Lower lobe of right lung (tissue), 2 donors: Measurements from ENCODE around the gene CABLES1. TPM values are rescaled to one million over a fixed set of nuclear protein-coding genes. Genes with fewer than 3 reads are reported as not detected.

Experiments used
- ATAC-seq, 2 donors: fragments of 200-7000 bp; cut with Tn5 transposase; one replicate each; pipeline ENCODE4 v1.9.1; 2020 to 2022; ENCODE audit warnings: mild to moderate bottlenecking in 2 of 2, moderate library complexity in 2 of 2
- DNase-seq: peaks from one replicate; pipeline ENCODE4 v3.0.0-alpha.2; 2020
- H3K27ac ChIP-seq: fragments of 200-600 bp; one replicate; pipeline ENCODE4 v1.8.0; 2022
- H3K27me3 ChIP-seq: fragments of 200-600 bp; one replicate; pipeline ENCODE4 v1.8.0; 2022; ENCODE audit warnings: low read depth
- H3K36me3 ChIP-seq: fragments of 200-600 bp; one replicate; pipeline ENCODE4 v1.8.0; 2022; ENCODE audit warnings: mild to moderate bottlenecking
- H3K4me1 ChIP-seq: fragments of 200-600 bp; one replicate; pipeline ENCODE4 v1.8.0; 2022
- H3K4me3 ChIP-seq: fragments of 200-600 bp; one replicate; pipeline ENCODE4 v1.8.0; 2022; ENCODE audit warnings: mild to moderate bottlenecking
- H3K9me3 ChIP-seq: fragments of 200-600 bp; one replicate; pipeline ENCODE4 v1.8.0; 2022
- intact Hi-C: fragments of 100-400 bp; cut with DNase I; formaldehyde crosslinking; loops from one replicate; pipeline ENCODE4 v1.11.0; 2022
- total RNA-seq: library from RNA; stranded (reverse); fragmentation: NEBNext Ultra II Directional; extraction: Animal tissue kit (Norgen Biotek cat#: 25700); gene quantifications from one replicate; pipeline ENCODE4 v1.2.1, GENCODE V29; 2021
- TF ChIP-seq, protein P1 (sequence below): fragments of 200-600 bp; IDR thresholded peaks from one replicate; pipeline ENCODE4 v1.8.0; 2022; ENCODE audit warnings: antibody characterized with exemption, mild to moderate bottlenecking
- donor health status: DM: no; HTN: yes; CAD: no; lungs with severe emphysema.

The CABLES1 gene
- total RNA-seq, 1 donor from 2014 or later, result 44.2 TPM

DNA sequence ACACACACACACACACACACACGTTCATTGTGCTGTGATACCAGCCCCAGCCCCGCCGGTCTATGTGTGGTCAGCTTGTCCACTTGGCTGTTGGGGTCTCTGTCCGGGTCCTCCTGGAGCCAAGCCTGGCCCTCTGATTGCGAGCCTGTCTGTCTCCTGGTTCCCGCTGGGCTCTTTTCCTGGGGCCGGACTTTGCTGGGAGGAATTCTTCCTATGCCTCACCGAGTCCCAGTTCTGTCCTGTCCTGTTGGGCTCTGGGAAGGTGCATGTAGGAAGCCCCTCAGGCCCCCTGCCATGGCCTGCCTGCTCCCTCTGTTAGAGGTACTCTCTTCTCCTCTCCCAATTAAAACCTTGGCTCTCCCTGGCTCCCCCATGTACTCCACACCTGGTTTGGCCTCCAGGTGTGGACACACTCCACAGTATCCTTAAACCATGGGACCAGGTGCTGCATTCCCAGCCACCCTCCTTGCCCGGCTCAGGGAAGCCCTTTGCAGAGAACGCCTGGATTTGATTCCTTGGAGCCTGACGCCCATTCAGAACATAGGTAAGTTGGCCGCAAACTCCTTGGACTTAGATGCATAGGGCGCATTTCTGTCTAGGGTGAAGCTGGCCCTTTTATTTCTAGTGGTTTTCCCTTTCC lies 42.3 kb downstream of the CABLES1 start:
- no peaks in the 10 kb centered on the region for H3K27me3 ChIP-seq
- no peak overlapping the region for H3K27ac ChIP-seq
- no peak for DNase-seq
- H3K9me3 ChIP-seq, result no peaks in the 10 kb centered on the region
- peak; percentile 9 to 12 for ATAC-seq
- no peak overlapping the region for H3K4me3 ChIP-seq
- intact Hi-C loops, result no loop called here
- H3K36me3 ChIP-seq, result no peaks in the 10 kb centered on the region
- peaks cover 21% of the 10 kb centered on the region for H3K4me1 ChIP-seq
- TF ChIP-seq, protein P1, sequence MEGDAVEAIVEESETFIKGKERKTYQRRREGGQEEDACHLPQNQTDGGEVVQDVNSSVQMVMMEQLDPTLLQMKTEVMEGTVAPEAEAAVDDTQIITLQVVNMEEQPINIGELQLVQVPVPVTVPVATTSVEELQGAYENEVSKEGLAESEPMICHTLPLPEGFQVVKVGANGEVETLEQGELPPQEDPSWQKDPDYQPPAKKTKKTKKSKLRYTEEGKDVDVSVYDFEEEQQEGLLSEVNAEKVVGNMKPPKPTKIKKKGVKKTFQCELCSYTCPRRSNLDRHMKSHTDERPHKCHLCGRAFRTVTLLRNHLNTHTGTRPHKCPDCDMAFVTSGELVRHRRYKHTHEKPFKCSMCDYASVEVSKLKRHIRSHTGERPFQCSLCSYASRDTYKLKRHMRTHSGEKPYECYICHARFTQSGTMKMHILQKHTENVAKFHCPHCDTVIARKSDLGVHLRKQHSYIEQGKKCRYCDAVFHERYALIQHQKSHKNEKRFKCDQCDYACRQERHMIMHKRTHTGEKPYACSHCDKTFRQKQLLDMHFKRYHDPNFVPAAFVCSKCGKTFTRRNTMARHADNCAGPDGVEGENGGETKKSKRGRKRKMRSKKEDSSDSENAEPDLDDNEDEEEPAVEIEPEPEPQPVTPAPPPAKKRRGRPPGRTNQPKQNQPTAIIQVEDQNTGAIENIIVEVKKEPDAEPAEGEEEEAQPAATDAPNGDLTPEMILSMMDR, result no peak

DNA sequence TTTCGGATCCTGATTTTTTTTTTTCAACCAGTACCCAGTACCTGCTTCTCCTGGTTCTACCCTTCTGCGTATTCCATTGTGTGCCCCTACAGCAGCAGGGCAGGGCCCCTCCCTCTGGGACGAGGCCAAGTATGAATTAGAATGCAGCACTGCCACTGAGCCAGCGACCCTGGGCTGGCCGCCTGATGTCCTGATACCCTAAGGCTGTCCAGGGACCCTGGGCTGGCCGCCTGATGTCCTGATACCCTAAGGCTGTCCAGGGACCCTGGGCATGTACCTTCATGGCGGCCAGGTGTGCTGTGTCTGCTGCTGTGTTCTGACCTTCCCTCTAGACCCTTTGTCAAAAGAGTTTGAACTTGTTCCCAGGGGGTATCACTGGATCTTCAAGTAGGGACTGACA lies 42.9 kb downstream of the CABLES1 start:
- ATAC-seq (peak; percentile 25 to 33), DNase-seq (no peak)
- intact Hi-C loops, result no loop called here
- Histone ChIP-seq H3K27me3 (no peaks in the 10 kb centered on the region), H3K27ac (no peak overlapping the region), H3K36me3 (no peaks in the 10 kb centered on the region), H3K9me3 (no peaks in the 10 kb centered on the region), H3K4me1 (peaks cover 21% of the 10 kb centered on the region), H3K4me3 (no peak overlapping the region)
- TF ChIP-seq, protein P1, result no peak

DNA sequence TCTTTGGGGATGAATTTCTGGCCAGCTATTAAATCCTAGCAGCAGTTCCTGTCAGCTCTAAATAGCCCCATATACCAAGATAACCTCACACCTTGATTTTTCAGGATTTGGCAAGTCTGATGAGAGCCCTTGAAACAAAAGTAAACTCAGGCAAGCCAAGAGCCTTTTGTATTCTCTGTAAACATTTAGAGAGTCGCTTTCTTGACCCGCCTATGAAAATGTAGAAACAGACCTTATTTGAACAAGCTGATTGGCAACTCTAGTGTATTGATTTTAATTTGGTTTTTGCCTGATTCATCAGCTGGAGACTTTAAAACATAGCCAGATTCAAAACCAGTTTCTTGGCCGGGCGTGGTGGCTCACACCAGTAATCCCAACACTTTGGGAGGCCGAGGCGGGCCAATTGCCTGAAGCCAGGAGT lies 43.4 kb downstream of the CABLES1 start:
- Histone ChIP-seq H3K27me3 (no peaks in the 10 kb centered on the region), H3K27ac (no peak overlapping the region), H3K4me1 (peaks cover 21% of the 10 kb centered on the region), H3K4me3 (no peak overlapping the region), H3K36me3 (no peaks in the 10 kb centered on the region), H3K9me3 (no peaks in the 10 kb centered on the region)
- DNase-seq, result no peak
- intact Hi-C loops, result no loop called here
- peak; percentile 71 to 87 for ATAC-seq
- TF ChIP-seq, protein P1, result no peak

DNA sequence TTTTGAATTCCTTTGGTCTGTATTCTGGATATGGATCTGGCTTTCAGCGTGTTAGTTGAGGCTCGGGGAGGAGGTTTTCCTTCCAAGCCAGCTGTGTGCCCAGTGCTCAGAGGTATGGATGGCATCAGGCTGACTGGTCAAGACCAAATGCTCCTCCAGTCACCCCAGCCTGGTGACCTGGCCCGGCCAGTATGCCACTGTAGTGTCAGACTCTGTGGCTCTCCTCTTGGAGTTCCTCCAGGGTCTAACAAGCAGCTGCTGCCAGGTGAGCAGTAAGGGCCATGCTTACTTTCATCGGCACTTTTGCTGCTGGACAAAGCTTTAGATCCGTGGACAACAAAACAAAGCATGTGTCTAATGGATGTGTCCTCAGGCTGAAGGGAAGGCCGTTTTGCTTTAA lies 44.1 kb downstream of the CABLES1 start:
- intact Hi-C loops, result no loop called here
- Histone ChIP-seq H3K9me3 (no peaks in the 10 kb centered on the region), H3K27me3 (no peaks in the 10 kb centered on the region), H3K4me3 (no peak overlapping the region), H3K27ac (peak overlapping the region; percentile 42), H3K4me1 (peaks cover 21% of the 10 kb centered on the region), H3K36me3 (no peaks in the 10 kb centered on the region)
- DNase-seq (no peak), ATAC-seq (no peak)
- TF ChIP-seq, protein P1, result no peak

DNA sequence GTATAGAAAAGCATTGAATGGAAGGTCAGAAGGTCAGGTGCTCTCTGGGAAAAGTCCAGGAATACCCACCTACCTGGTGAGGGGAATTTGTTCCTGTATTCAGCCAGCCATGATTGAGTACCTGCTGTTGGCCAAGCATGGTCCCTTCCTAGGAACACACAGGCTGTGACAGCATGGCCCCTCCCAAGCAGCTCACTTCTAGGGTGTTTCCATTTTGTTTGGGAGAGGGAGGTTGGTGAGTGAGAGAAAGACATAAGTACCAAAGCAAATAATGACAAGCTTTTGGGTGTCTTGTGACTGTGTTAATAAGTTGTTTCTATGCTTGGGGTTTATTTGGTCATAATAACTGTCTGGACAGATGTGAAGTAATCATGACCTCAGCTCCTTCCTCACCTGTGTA lies 46.3 kb downstream of the CABLES1 start:
- H3K27ac ChIP-seq, result no peak overlapping the region
- intact Hi-C loops, result no loop called here

More for the DNA sequence above, 46.3 kb downstream of the CABLES1 start:
- Histone ChIP-seq H3K4me3 (no peak overlapping the region), H3K36me3 (no peaks in the 10 kb centered on the region), H3K4me1 (peaks cover 21% of the 10 kb centered on the region), H3K27me3 (no peaks in the 10 kb centered on the region), H3K9me3 (no peaks in the 10 kb centered on the region)
- DNase-seq (no peak), ATAC-seq (peak; percentile 14 to 27)
- TF ChIP-seq, protein P1, result no peak
